Stimulated activated CD4-positive, alpha-beta T cell treated with anti-CD3 and anti-CD28 coated beads, TNF-alpha, amount 100 ng/mL, for 24 hours (primary cell): ENCODE results near the gene ADAMTS19.
A peak's percentile ranks its signal among the peaks of the same experiment; 100 is the strongest.

ENCODE experiments used
- DNase-seq, 3 experiments: peaks; one replicate each; pipeline ENCODE4 v3.0.0-alpha.2; 2020; ENCODE audit warnings: low read depth in 3 of 3

ADAMTS19 gene

GRCh38 chr5:129689045-129689444 lies 228.9 kb downstream of the ADAMTS19 start:
- DNase-seq = no peak

GRCh38 chr5:129691220-129691619 lies 231.1 kb downstream of the ADAMTS19 start:
- DNase-seq = no peak

- DNase-seq = no peak
Measured at GRCh38 chr5:129696636-129697035, 236.5 kb downstream of the ADAMTS19 start.

- no peak for DNase-seq
Measured at GRCh38 chr5:129698661-129699060, 238.6 kb downstream of the ADAMTS19 start.

- DNase-seq = no peak
Measured at GRCh38 chr5:129716235-129716634, 256.1 kb downstream of the ADAMTS19 start.

- DNase-seq = no peak
Measured at GRCh38 chr5:129716651-129717050, 256.6 kb downstream of the ADAMTS19 start.

GRCh38 chr5:129717751-129718310 lies 257.7 kb downstream of the ADAMTS19 start:
- no peak for DNase-seq

GRCh38 chr5:129718471-129719090 lies 258.5 kb downstream of the ADAMTS19 start:
- no peak for DNase-seq

GRCh38 chr5:129724222-129724621 lies 264.1 kb downstream of the ADAMTS19 start:
- no peak for DNase-seq

GRCh38 chr5:129724647-129725046 lies 264.5 kb downstream of the ADAMTS19 start:
- DNase-seq = no peak

GRCh38 chr5:129739773-129740172 lies 279.7 kb downstream of the ADAMTS19 start:
- DNase-seq = no peak

- DNase-seq = no peak
Measured at GRCh38 chr5:129743541-129744187, 283.6 kb downstream of the ADAMTS19 start.

GRCh38 chr5:129745997-129746396 lies 285.9 kb downstream of the ADAMTS19 start:
- DNase-seq = no peak

GRCh38 chr5:129746876-129747275 lies 286.8 kb downstream of the ADAMTS19 start:
- no peak for DNase-seq

GRCh38 chr5:129747572-129748407 lies 287.7 kb downstream of the ADAMTS19 start, which contains the start of gene MINAR2:
MINAR2 (plus strand) TSS chr5:129748094; CDS start chr5:129748191, 97 bp downstream.
- DNase-seq = no peak

- no peak for DNase-seq
Measured at GRCh38 chr5:129748913-129749880, 289.1 kb downstream of the ADAMTS19 start.

- no peak for DNase-seq
Measured at GRCh38 chr5:129760636-129761325, 300.7 kb downstream of the ADAMTS19 start.

- no peak for DNase-seq
Measured at GRCh38 chr5:129763651-129764050, 303.6 kb downstream of the ADAMTS19 start.

GRCh38 chr5:129766798-129767197 lies 306.7 kb downstream of the ADAMTS19 start:
- DNase-seq = no peak

GRCh38 chr5:129767927-129768380 lies 307.9 kb downstream of the ADAMTS19 start:
- peak; percentile 39 to 54 (median 44) for DNase-seq
